GM23338 (cell line): ENCODE results near the gene EDAR. TPM values are rescaled to one million over a fixed set of nuclear protein-coding genes. Genes with fewer than 3 reads are reported as not detected.

Experiments
- ATAC-seq: fragments of 200-7000 bp; cut with Tn5 transposase; 3 replicates; pipeline ENCODE4 v1.9.1; 2020
- DNase-seq: peaks from one replicate; pipeline ENCODE4 v3.0.0-alpha.2; 2015; ENCODE audit warnings: low spot score
- H2AFZ ChIP-seq: fragments of 200-600 bp; sonication (generic); 2 replicates; pipeline ENCODE4 v1.8.0; 2016; ENCODE audit warnings: antibody characterized with exemption, mild to moderate bottlenecking, moderate library complexity
- H3F3A ChIP-seq: fragments of 200-600 bp; sonication (generic); replicated peaks from 2 replicates; pipeline ENCODE4 v1.8.0; 2017; ENCODE audit warnings: antibody characterized with exemption, mixed run types, low read depth
- H3K27ac ChIP-seq: fragments of 200-600 bp; sonication (generic); 2 replicates; pipeline ENCODE4 v1.6.1; 2016; ENCODE audit warnings: low read depth
- H3K27me3 ChIP-seq: fragments of 200-600 bp; sonication (generic); 2 replicates; pipeline ENCODE4 v1.8.0; 2016; ENCODE audit warnings: mild to moderate bottlenecking, mixed run types, moderate library complexity; ENCODE audit not compliant: insufficient read depth
- H3K36me3 ChIP-seq: fragments of 200-600 bp; sonication (generic); 2 replicates; pipeline ENCODE4 v1.8.0; 2016; ENCODE audit warnings: mild to moderate bottlenecking; ENCODE audit not compliant: insufficient read depth
- H3K4me1 ChIP-seq: fragments of 200-600 bp; sonication (generic); 2 replicates; pipeline ENCODE4 v1.8.0; 2016; ENCODE audit warnings: mild to moderate bottlenecking, moderate library complexity; ENCODE audit not compliant: insufficient read depth
- H3K4me2 ChIP-seq: fragments of 200-600 bp; sonication (generic); 2 replicates; pipeline ENCODE4 v1.7.1; 2017; ENCODE audit warnings: mixed run types
- H3K4me3 ChIP-seq: fragments of 200-600 bp; sonication (generic); 2 replicates; pipeline ENCODE4 v1.6.1; 2016; ENCODE audit warnings: mixed run types
- H3K79me2 ChIP-seq: fragments of 200-600 bp; sonication (generic); replicated peaks from 2 replicates; pipeline ENCODE4 v1.8.0; 2017; ENCODE audit warnings: mild to moderate bottlenecking; ENCODE audit not compliant: insufficient read depth
- H3K9me2 ChIP-seq: fragments of 200-600 bp; sonication (generic); 2 replicates; pipeline ENCODE4 v1.8.0; 2017; ENCODE audit not compliant: insufficient read depth
- H4K20me1 ChIP-seq: fragments of 200-600 bp; sonication (generic); replicated peaks from 2 replicates; pipeline ENCODE4 v1.8.0; 2017; ENCODE audit warnings: mild to moderate bottlenecking; ENCODE audit not compliant: insufficient read depth
- H3K27ac Mint-ChIP-seq: 2 replicates; pipeline ENCODE4 v1.8.0; 2020; ENCODE audit warnings: inconsistent platforms, mild to moderate bottlenecking, moderate library complexity, mixed read lengths
- H3K27me3 Mint-ChIP-seq: 3 replicates; pipeline ENCODE4 v1.8.0; 2022; ENCODE audit warnings: low read depth, mild to moderate bottlenecking, moderate library complexity, mixed read lengths, inconsistent platforms; ENCODE audit not compliant: insufficient read depth, poor library complexity
- H3K36me3 Mint-ChIP-seq: 3 replicates; pipeline ENCODE4 v1.8.0; 2021; ENCODE audit warnings: low read depth, mild to moderate bottlenecking, inconsistent platforms, moderate library complexity, mixed read lengths
- H3K4me1 Mint-ChIP-seq: 3 replicates; pipeline ENCODE4 v1.8.0; 2020; ENCODE audit warnings: mild to moderate bottlenecking, inconsistent platforms, mixed read lengths
- H3K4me3 Mint-ChIP-seq: 3 replicates; pipeline ENCODE4 v1.8.0; 2021; ENCODE audit warnings: moderate library complexity, mild to moderate bottlenecking, inconsistent platforms, mixed read lengths
- H3K9me3 Mint-ChIP-seq: 3 replicates; pipeline ENCODE4 v1.8.0; 2020; ENCODE audit warnings: moderate library complexity, mild to moderate bottlenecking, inconsistent platforms, mixed read lengths
- CTCF ChIP-seq, 2 experiments: fragments of 200-600 bp in 1 of 2; sonication (generic) in 1 of 2; conservative IDR thresholded peaks; 2 replicates each; pipeline versions ENCODE4 v1.5.1 to v1.6.1; 2016 to 2017; ENCODE audit warnings: antibody characterized with exemption in 2 of 2, low read depth in 2 of 2, mild to moderate bottlenecking in 2 of 2, moderate library complexity in 1 of 2
- ETS1 ChIP-seq: IDR thresholded peaks from 2 replicates; pipeline ENCODE4 v1.6.1; 2016; ENCODE audit warnings: antibody characterized with exemption
- JUNB ChIP-seq: IDR thresholded peaks from one replicate; pipeline ENCODE4 v1.6.1; 2016; ENCODE audit warnings: antibody characterized with exemption; ENCODE audit not compliant: unreplicated experiment
- POLR2AphosphoS5 ChIP-seq: IDR thresholded peaks from 2 replicates; pipeline ENCODE4 v1.6.1; 2016; ENCODE audit warnings: antibody characterized with exemption, low read depth
- REST ChIP-seq: IDR thresholded peaks from one replicate; pipeline ENCODE4 v1.6.1; 2018; ENCODE audit warnings: antibody characterized with exemption; ENCODE audit not compliant: unreplicated experiment
- ZNF114 ChIP-seq: fragments of 250-450 bp; sonication (Bioruptor Pico); IDR thresholded peaks from 2 replicates; pipeline ENCODE4 v1.5.0; 2020; ENCODE audit warnings: mild to moderate bottlenecking, moderate library complexity
- ZNF331 ChIP-seq: fragments of 250-450 bp; sonication (Bioruptor Pico); IDR thresholded peaks from 2 replicates; pipeline ENCODE4 v1.5.0; 2020; ENCODE audit warnings: low read depth, mild to moderate bottlenecking, moderate library complexity
- polyA plus RNA-seq: library from polyadenylated mRNA; unstranded; fragments of >200 nt; fragmentation: Nextera tagmentation; extraction: Ambion mirVana; gene quantifications from 2 replicates; pipeline ENCODE4 v1.2.1, GENCODE V29; 2016
- total RNA-seq: library from RNA; depleted of rRNA; stranded (reverse); fragments of >200 nt; shearing (Covaris generic); gene quantifications from 2 replicates; pipeline ENCODE4 v1.2.3, GENCODE V29; 2014

EDAR gene
- total and polyA plus RNA-seq, 2 experiments from 2014 or later = not detected

- TF ChIP-seq ZNF331 (CRISPR knock-in tag) (no peak), JUNB (no peak), POLR2AphosphoS5 (no peak)
Observed at GRCh38 chr2:108929807-108930425, 59.1 kb downstream of the EDAR start (continued).

DNA sequence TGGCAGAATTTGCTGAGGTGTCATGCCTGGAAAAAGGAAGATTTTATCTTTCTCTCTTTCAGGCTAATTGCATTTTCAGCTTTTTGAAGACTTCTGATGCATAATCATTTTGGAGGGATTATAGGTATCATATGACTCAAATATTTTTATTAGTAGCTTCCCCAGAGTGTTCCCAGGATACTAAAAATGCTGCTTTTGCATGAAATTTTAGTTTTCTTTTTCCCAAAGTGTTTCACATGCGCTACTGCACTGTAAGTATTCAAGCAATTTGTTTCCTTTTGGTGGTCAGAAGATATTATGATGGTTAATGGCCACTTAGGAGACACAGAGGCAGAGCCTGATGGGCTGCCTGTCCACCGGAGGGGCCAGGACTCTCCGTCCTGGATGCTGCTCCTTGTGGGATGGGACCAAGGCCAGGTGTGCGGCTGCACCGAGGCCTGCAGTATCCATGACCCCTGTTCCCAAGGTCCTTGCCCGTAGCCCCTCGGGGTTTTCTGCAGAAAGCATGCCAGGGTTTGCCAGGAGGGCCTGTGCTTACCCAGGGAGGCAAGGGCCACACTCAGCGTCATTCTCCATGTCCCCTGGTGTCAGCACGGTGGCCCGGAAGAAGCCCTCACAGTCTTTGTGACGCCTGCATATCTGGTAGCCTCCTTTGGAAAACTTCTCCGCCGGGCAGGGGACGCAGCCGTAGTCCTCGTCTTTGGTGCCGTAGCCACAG, 60.2 kb downstream of the EDAR start:
- H3K27me3 Mint-ChIP-seq = peaks cover 3% of the 10 kb centered on the region
- no peak overlapping the region for H3K4me3 ChIP-seq
- H3K27ac Mint-ChIP-seq = no peak overlapping the region
- no peaks in the 10 kb centered on the region for H3K9me3 Mint-ChIP-seq
- H3F3A ChIP-seq = no peaks in the 10 kb centered on the region
- no peak overlapping the region for H3K4me2 ChIP-seq
- no peak for ATAC-seq
- no peaks in the 10 kb centered on the region; the same call in 1 of the 2 replicates for H3K4me1 ChIP-seq
- no peak for DNase-seq
- H3K27me3 ChIP-seq = no peaks in the 10 kb centered on the region
- H4K20me1 ChIP-seq = no peaks in the 10 kb centered on the region
- no peaks in the 10 kb centered on the region for H3K79me2 ChIP-seq
- no peaks in the 10 kb centered on the region for H3K9me2 ChIP-seq
- H3K4me1 Mint-ChIP-seq = peaks cover 9% of the 10 kb centered on the region
- no peak overlapping the region for H3K4me3 Mint-ChIP-seq
- H2AFZ ChIP-seq = no peak overlapping the region
- H3K36me3 ChIP-seq = no peaks in the 10 kb centered on the region
- no peak for TF ChIP-seq ZNF114 (CRISPR knock-in tag)
- TF ChIP-seq ETS1 = no peak
- no peak for TF ChIP-seq ZNF331 (CRISPR knock-in tag)
- TF ChIP-seq CTCF (conservative IDR thresholded peaks at IDR 0.05; ENCODE audit: low read depth in 2 of 2) = no peak
- no peak for TF ChIP-seq REST
- no peak overlapping the region for H3K27ac ChIP-seq
- H3K36me3 Mint-ChIP-seq = no peaks in the 10 kb centered on the region
